IPS-11a (cell line): ENCODE data around the gene ATP6V1C2.
"Not testable (repeated sequence)": the region's sequence is repeated elsewhere in the genome, so short reads cannot be mapped to it uniquely, and the experiment has no call there.

Experiments
- H3K4me3 ChIP-seq: one replicate; pipeline ENCODE4 v1.5.1; 2013; ENCODE audit warnings: low read depth, low read length, control low read depth

ATP6V1C2 gene

GRCh38 chr2:10783421-10783820 lies 62.0 kb downstream of the ATP6V1C2 start:
- no peak overlapping the region for H3K4me3 ChIP-seq

GRCh38 chr2:10784719-10785118 lies 63.3 kb downstream of the ATP6V1C2 start:
- H3K4me3 ChIP-seq: no peak overlapping the region

GRCh38 chr2:10785260-10785659 lies 63.8 kb downstream of the ATP6V1C2 start:
- no peak overlapping the region for H3K4me3 ChIP-seq

GRCh38 chr2:10786240-10786982 lies 65.0 kb downstream of the ATP6V1C2 start:
- H3K4me3 ChIP-seq: no peak overlapping the region

GRCh38 chr2:10787176-10787968 lies 65.9 kb downstream of the ATP6V1C2 start:
- H3K4me3 ChIP-seq: no peak overlapping the region

GRCh38 chr2:10788855-10789254 lies 67.4 kb downstream of the ATP6V1C2 start:
- H3K4me3 ChIP-seq: no peak overlapping the region

GRCh38 chr2:10790228-10790973 lies 69.0 kb downstream of the ATP6V1C2 start:
- H3K4me3 ChIP-seq: no peak overlapping the region

- H3K4me3 ChIP-seq: no peak overlapping the region
Measured at GRCh38 chr2:10792001-10792634, 70.7 kb downstream of the ATP6V1C2 start.

- H3K4me3 ChIP-seq: no peak overlapping the region
Measured at GRCh38 chr2:10792660-10793400, 71.4 kb downstream of the ATP6V1C2 start.

- no peak overlapping the region for H3K4me3 ChIP-seq
Measured at GRCh38 chr2:10793816-10794215, 72.4 kb downstream of the ATP6V1C2 start.

- H3K4me3 ChIP-seq: no peak overlapping the region
Measured at GRCh38 chr2:10794876-10795275, 73.4 kb downstream of the ATP6V1C2 start.

- H3K4me3 ChIP-seq: no peak overlapping the region
Measured at GRCh38 chr2:10795508-10796046, 74.1 kb downstream of the ATP6V1C2 start.

- no peak overlapping the region for H3K4me3 ChIP-seq
Measured at GRCh38 chr2:10796703-10797102, 75.3 kb downstream of the ATP6V1C2 start.

GRCh38 chr2:10798783-10799182 lies 77.4 kb downstream of the ATP6V1C2 start:
- H3K4me3 ChIP-seq: no peak overlapping the region

GRCh38 chr2:10800163-10800562 lies 78.7 kb downstream of the ATP6V1C2 start:
- no peak overlapping the region for H3K4me3 ChIP-seq

- H3K4me3 ChIP-seq: no peak overlapping the region
Measured at GRCh38 chr2:10802657-10803056, 81.2 kb downstream of the ATP6V1C2 start.

- H3K4me3 ChIP-seq: not testable (repeated sequence)
Measured at GRCh38 chr2:10805990-10806389, 84.6 kb downstream of the ATP6V1C2 start.

GRCh38 chr2:10806543-10806942 lies 85.1 kb downstream of the ATP6V1C2 start:
- H3K4me3 ChIP-seq: no peak overlapping the region

- no peak overlapping the region for H3K4me3 ChIP-seq
Measured at GRCh38 chr2:10810202-10811161, 89.1 kb downstream of the ATP6V1C2 start.
